ENCODE results near the gene PTGDR. TPM values are rescaled to one million over a fixed set of nuclear protein-coding genes. Genes with fewer than 3 reads are reported as not detected.

The PTGDR gene
- total RNA-seq, 2 donors from 2014 or later = 0.18 TPM; not detected in 1

- no peak for DNase-seq (ENCODE audit: low spot score in 2 of 2)
- Mint-ChIP-seq H3K9me3 (peaks cover 6 to 8% of the 10 kb centered on the region in 2 donors), H3K36me3 (peaks cover 24 to 34% of the 10 kb centered on the region in 2 donors), H3K27ac (no peak overlapping the region)
- no peak for ATAC-seq
These were observed 50.6 kb downstream of the PTGDR start for GRCh38 chr14:52318062-52318461.

DNA sequence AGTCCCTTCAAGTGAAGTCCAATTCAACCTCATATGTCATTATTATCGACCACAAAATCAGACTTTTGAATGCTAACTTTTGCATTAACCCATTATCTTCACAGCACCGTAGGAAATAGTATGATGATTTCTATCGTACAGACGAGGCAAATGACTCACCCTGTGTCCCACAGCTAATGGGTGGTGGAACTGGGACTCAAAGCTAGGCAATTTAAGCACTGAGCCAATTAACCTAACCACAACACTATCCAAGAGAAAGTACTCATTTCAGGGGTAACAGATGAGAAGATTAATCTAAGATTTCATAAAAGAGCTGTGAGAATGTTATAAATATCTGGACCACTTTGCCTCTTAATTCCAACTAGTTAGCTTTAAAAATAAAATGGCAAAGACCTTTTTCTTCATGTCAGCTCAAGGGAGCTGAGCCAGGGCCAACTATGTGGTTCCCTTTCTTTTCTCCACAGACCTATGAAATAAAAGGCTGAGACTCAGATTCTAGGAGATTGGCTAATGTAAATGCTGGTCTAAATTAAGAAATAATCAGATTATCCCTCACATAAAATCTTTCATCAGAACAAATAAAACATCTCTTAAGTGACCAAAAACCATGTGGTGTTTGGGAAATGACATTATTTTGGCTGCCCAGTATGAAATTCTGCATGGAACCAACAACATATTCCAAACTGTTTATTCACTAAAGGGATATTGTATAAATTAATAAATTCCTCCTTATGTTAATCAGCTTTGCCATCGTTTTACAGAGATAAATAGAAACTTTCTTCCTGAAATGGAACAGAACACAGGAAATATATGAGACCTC lies 51.5 kb downstream of the PTGDR start:
- no peak overlapping the region for H3K27ac Mint-ChIP-seq
- DNase-seq (ENCODE audit: low spot score in 2 of 2) (no peak), ATAC-seq (no peak)
- peaks cover 6 to 12% of the 10 kb centered on the region in 2 donors for H3K9me3 Mint-ChIP-seq
- peaks cover 19 to 44% of the 10 kb centered on the region in 2 donors for H3K36me3 Mint-ChIP-seq

- ATAC-seq (no peak), DNase-seq (ENCODE audit: low spot score in 2 of 2) (no peak)
- H3K27ac Mint-ChIP-seq = no peak overlapping the region
- H3K9me3 Mint-ChIP-seq = peaks cover 6 to 13% of the 10 kb centered on the region in 2 donors
- peaks cover 14 to 51% of the 10 kb centered on the region in 2 donors for H3K36me3 Mint-ChIP-seq
These were observed 52.4 kb downstream of the PTGDR start for GRCh38 chr14:52319919-52320318.

DNA sequence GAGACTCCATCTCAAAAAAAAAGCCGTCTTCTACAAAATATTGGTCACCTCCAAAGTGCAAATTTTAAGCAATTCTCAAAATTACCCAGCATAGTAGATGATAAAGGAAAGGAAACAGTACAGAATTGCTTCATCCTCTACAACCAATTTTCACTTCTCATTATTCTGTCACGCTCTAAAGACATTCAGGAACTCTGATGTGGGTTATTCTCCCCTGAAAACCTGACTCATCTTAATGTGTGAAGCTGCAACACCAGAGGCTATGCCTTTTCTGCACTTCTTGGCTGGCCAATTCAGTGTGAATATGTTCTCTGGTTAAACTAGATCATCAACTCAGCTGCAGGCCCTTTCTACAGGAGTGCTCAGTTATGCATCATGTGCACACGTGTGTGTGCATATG lies 57.6 kb downstream of the PTGDR start:
- ATAC-seq = peak; percentile 87 to 91
- peak in 1 of 2 donors; percentile 39 for DNase-seq (ENCODE audit: low spot score in 2 of 2)
- H3K36me3 Mint-ChIP-seq = peaks cover 11 to 51% of the 10 kb centered on the region in 2 donors

GRCh38 chr14:52325630-52326029 lies 58.1 kb downstream of the PTGDR start:
- no peak for DNase-seq (ENCODE audit: low spot score in 2 of 2)
- H3K36me3 Mint-ChIP-seq = peaks cover 11 to 46% of the 10 kb centered on the region in 2 donors
- H3K27ac Mint-ChIP-seq = peak overlapping the region in 1 of 2 donors; percentile 39
- ATAC-seq = no peak
- peaks cover 6 to 13% of the 10 kb centered on the region in 2 donors for H3K9me3 Mint-ChIP-seq

More for the DNA sequence above, 57.6 kb downstream of the PTGDR start:
- H3K27ac Mint-ChIP-seq = no peak overlapping the region
- H3K9me3 Mint-ChIP-seq = peaks cover 6 to 13% of the 10 kb centered on the region in 2 donors

Other genes with a start within 250 kb of the PTGDR start
- gene NID2, start 198.6 kb upstream of the PTGDR start, total RNA-seq = not detected
- 1 to 10 TPM; 1.2 to 2.5 TPM for gene PTGER2, start 46.6 kb downstream of the PTGDR start, total RNA-seq